HG02938 (cell line): Measurements from ENCODE around the gene CSMD2.
A peak's percentile ranks its signal among the peaks of the same experiment; 100 is the strongest.

Experiments used
- ATAC-seq: cut with Tn5 transposase; IDR thresholded peaks from one replicate; pipeline ENCODE4 v1.9.1; 2021; ENCODE audit warnings: mild to moderate bottlenecking, moderate library complexity; ENCODE audit not compliant: unreplicated experiment

CSMD2 gene

DNA sequence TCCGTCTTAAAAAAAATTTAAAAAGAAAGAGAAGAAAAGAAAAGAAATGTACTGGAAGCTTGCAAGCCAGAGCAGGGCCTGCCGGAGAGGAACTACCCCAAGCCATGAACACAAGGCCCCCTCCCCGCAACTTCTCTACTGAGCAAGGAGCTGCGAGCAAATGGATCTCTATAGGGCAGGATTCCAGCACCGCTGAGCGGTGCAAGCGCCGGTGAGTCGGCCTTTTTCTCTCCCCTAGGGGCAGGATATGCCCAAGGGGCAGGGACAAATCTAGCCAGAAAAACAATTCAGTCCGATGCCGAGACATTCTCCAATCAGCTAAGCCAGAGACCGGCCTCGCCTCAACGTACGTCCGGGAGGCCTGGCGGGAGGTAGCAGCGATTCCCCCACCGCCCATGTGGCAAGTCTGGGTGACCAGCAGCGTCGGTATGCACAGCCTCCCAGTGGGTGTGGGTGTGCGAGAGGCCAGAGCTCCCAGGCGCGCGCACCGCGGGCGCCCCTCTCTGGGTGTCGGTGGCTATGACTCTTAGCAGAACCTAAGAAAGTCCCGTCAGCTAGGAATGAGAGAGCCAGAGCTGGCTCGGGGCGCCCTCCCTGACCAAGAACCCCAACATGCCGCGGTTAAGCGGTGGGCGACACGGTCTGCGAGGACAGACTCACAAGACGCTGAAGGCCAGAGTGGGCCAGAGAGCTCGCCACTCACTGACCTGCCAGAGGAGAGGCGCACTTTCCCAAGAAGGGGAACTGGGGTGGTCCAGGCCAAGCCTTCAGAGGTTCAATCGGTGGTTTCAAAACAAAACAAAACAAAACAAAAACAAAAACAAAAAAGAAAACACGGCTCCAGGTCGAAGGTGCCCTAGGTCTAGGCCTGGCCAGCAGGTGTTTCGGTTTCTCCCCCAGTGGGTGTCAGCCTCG is 1.9 kb downstream of the CSMD2 start:
- ATAC-seq, result peak; percentile 78

DNA sequence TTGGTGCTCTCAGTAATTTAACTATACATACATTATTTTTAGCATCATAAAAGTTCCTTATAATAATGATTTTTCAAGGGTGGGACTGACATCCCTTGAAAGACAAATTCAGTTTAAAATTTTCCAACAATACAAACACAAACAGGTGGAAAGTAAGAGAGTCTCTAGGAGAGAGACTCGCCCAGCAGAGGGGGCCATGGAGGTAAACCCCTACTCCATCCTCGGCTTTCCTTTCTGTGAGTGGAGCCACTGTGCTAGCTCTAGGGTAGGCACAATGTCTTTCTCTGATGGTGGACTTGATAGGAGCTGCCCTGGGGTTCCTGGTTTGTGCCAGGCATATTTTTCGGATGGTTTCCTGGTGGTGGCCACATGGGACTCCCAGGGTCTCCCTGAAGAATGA is 8.3 kb downstream of the CSMD2 start:
- no peak for ATAC-seq

DNA sequence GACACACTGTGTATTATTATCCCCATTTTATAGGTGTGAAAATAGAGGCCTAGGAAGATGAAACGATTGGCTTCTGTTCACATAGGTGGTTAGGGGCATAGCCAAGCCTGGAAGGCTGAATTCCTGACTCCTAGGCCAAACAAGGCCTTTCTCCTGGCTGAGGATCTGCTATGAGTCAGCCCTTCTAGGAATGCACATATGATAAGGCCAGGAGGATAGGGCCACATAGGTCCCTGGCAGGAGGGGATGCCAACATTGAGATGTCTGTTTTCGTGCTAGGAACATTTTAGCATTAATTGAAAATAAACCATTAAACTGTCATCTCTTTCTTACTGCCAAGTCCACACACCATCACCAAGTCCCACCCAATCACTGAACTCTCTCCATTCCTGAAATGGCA is 9.2 kb downstream of the CSMD2 start:
- no peak for ATAC-seq

DNA sequence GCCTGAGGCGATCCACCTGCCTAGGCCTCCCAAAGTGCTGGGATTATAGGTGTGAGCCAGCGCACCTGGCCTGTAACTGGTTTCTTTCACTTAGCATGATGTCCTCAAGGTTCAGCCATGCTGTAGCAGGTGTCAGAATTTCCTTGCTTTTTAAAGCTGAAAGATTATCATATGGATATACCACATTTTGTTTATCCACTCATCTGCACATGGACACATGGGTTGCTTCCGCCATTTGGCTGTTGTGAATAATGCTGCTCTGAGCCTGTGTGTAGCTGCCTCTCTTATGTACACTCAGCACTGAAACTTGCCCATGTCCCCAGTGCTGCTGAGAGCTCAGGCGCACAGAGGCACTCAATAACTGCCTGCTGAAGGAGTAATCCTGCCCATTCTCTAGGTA is 11.8 kb downstream of the CSMD2 start:
- no peak for ATAC-seq

DNA sequence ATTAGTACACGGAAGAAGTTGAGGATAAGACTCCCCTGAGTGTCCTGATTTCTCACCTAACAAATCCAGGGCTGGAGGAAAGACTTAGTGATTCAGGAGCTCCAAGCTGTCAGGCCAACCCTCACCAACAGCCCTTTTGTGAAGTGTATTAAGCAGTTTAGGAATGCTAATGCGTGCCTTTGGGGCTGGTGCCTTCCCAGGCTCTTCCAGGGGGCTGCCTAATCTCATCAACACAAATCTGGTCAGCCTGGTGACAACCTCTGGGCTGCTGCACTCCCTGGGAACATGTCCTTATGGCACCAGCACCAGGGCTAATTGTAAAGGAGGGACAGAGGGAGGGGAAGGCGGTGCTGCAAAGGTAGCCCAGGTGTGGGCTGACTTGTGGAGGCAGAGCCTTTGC is 15.5 kb downstream of the CSMD2 start:
- ATAC-seq, result no peak

DNA sequence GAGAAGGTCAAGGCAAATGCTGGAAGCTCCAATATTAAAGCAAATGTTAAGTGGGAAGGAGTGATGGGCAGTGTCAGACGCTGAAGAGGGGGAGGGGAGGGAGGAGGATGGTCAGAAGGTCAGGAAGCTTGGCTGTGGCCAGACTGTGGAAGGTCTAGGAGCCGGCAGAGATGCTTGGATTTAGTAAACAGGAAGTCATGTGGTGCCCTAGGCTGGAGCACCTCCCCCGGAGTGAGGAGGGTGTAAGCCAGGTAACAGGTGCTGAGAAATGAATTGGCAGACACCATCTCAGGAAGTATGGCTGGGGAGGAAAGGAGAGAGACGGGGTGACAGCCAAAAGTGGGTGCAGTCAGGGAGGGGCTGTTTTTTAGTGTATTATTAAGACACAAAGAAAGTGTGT is 17.7 kb downstream of the CSMD2 start:
- no peak for ATAC-seq

DNA sequence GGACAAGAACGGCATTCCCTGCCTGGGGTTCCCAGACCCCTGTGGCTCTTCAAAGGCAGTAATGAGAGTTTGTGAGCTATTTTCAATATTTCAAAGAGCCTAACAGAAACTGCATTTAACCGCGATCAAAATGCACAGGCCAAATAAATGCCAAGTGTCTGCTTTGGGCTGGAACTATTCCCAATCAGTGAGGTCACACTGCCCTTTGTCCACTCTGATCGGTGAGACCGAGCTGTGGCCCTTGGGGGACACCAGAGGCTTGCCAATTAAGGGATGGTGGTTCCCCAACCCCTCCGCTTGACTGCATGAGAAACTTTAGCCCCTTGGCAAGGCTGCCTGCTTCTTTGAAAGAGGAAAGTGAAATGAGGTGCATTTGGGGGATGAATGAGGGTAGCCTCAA is 20.3 kb downstream of the CSMD2 start:
- ATAC-seq, result no peak

DNA sequence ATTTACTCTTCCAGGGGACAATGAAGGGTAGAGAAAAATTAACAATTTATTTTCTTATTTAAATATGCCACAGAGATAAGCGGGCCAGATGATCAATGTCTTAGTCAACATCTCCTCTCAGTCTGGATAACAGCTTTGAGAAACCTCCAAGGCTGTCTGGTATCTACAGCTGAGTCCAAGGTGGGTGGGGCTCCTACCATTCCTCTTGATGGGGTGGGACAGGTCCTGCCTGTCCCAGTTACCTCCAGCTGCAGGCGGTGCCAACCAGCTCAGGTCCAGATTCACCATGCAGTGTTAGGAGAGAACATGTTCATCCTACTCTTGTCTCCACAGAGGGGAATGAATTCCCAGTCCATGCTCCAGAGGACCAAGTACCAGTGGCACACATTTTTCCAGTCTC is 21.1 kb downstream of the CSMD2 start:
- no peak for ATAC-seq

DNA sequence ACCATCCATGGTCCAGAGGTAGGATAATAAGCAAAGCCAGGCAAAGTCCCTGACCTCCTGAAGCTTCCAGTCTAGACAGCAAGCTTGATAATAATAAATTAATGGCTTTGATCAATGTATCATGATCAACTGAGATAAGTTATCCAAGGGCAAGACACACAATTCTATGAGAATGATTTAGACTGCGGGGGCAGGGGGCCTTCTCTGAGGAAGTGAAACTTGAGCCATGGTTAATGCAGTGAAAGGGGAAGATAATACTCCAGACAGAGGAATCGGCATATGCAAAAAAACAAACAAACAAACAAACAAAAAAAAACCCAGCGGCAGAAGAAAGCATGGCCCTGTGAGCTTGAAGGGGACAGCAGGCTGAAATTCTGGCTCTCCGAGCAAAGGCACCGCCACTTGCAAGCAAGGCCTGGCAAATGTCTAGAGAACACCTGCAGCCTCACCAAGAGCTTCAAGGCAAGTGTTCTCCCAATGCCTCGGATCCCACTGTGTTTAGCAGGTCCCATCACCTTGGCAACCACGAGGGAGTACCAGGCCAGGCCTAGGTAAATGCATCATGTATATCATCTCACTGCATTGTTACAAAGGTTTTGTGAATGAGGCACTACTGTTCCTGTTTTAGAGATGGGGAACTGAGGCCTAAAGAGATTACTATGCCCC is 24.9 kb downstream of the CSMD2 start:
- no peak for ATAC-seq

DNA sequence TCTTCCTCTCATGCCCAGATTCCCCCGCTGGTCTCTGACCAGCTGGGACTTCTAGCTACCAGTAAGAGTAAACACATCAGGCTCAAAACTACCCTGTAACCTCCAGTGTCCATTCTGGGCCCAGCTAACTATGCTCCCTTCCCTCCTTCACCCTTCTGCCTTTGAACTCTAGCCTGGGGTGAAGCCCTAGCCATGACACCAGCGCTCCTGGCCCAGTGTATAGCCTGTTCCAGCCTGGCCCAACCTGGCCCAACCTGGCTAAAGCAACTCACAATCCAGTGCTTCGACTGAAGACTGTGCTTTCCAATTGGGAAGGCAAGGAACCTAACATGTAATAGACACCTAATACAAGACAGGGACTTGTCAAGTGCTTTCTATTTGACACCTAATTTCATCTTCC is 27.6 kb downstream of the CSMD2 start:
- no peak for ATAC-seq

DNA sequence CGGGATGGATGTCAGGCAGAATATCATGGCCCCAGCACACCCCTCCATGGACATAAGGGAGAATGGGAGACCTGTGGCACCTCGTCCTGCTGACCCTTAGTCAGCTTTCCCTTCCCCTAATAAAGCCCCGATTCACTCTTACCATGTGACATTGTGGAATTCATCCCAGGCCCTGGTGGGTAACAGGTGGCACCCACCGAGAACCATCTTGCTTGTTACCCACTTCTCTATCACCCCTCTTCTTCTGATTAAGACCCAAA is 32.9 kb downstream of the CSMD2 start:
- no peak for ATAC-seq

DNA sequence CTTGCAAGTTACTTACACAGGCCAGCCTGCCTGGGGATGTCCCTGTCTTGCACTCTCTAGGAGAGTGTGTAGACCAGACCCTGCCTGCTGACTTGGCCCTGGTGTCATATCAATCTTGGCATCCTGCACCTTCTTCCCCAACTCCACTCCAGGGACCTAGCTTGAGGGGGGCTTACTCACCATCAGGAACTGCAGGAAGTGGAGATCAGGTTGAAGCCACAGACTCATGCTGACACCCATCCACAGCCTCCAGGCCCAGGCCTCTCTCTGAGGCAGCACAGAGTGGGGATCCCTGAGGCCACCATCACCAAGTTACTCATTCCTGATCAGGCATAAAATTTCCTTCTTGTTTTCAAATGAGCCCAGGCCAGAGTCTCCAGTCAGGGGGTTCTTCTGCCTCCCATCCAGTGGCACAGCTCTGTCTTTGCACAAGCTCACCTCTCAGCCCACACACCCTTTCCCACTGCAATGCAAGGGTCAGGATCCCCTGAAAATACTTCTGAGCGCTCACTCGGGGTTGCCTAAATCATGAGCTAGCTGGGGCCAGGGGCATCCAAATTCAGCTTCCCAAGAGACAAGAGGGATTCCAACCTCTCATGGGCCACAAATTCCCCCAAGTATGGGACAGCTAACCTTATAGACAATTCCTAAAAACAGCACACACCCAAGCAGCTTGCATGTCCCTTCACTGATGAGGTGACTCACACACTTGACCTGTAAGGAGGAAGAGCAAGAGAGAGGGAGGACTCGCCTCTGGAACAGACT is 33.5 kb downstream of the CSMD2 start:
- no peak for ATAC-seq

DNA sequence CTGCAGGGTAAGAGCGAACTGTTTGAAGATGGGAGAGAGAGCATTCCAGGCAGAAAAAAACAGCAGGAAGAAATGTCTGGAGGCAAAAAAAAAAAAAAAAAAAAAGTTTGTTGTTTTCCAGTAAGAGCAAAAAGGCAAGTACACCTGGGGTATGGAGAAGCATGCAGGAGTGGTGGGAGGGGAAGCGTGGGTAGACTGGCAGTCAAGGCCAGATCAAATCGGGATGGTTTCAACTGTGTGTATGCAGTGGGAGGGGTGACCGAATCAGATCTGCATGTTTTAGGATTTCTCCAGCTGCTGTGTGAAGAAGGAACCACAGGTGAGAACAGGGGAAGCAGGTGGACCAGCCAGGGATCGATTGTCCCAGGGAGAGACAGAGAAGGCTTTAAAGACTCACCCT is 34.7 kb downstream of the CSMD2 start:
- ATAC-seq, result no peak

DNA sequence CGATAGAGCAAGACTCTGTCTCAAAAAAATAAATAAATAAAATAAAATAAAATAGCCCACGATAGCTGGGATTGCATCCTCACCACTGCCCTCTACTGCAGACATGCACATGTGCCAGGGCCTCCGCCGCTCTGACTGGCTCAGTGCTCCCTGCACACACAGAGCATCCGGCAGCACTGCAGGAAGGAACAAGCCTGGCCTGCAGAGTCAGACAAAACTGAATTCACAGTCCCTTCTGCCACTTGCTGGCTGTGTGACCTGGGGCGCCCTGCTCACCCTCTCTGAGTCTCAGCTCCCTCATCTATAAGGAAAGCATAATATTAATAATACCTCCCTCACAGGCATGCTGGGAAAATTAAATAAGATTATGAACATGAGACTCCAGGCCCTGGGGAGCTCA is 35.4 kb downstream of the CSMD2 start:
- no peak for ATAC-seq

DNA sequence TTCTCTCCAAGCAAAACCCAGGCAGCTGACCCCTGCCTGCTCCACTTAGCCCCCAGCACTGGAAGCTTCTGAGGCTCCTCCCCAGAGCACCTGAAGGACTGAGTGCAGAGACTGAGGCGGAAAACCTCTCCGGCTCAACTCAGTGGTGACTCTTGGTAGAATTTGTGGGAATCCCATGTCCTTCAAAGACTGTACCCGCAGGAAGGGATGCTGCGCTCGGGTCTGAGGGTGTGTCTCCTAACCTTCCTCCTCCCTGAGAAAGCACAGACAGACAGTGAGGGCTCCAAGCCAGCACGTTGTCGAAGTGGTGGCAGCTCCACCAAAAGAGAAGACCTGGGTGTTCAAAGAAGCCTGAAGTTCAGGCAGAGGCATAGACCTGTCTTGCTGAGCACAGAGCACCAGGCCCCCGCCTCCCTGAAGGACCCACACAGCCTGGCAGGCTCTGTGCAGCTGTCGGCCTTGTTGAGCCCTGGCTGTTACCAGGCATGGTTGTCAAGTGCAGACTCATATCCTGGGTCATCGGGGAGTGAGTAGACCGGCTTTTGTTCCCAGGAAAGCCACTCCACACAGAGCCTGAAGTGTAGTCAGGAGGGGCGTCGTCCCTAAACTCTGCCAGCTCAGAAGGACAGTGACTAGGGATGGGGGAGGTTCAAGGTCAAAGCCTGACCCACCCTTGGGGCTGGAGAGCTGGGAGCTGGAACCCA is 36.7 kb downstream of the CSMD2 start:
- ATAC-seq, result no peak

DNA sequence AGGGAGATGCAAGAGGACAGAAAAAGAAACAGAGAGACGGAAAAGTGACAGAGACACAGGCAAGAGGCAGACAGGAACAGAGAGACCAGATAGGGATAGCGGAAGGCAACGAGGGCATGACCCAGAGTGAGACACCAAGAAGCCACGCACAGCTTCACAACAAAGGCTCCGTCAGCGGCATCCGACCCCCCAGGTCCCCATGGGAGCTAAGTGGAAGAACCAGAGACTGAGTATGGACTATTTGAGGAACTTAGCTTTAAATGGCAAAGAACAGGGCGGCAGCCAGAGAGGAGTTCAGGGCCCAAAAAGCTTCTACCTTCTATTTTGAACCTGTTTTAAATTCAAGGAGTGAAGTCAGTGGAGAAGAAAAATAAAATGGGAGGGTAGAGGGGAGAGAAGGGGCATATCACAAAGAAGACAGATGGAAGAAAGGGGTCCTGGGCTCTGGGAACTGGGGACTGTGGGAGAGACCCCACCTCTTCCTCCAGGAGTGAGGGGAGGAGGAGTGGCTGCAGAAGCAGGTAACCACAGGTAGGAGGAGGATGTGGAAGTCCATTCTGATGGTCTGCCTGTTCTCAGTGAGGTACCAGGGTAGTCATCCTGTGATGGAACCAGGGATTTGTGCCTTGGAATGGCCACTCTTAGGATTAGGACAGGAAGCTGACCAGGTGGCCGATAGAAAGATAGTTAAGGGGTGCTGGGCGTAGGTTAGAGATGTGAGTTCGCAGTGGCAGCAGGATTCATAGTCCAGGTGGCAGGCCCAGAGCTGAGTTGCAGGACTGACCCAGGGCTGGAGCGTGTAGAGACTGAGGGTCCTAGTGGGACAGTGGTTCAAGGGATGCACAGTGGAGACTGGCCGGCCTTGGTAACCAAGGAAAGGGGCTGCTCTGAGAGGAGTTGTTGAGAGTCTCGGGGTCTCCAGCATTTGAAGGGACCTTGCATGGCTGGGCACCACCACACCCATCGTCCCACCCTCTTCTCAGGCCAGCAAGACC is 37.7 kb downstream of the CSMD2 start:
- ATAC-seq, result no peak

DNA sequence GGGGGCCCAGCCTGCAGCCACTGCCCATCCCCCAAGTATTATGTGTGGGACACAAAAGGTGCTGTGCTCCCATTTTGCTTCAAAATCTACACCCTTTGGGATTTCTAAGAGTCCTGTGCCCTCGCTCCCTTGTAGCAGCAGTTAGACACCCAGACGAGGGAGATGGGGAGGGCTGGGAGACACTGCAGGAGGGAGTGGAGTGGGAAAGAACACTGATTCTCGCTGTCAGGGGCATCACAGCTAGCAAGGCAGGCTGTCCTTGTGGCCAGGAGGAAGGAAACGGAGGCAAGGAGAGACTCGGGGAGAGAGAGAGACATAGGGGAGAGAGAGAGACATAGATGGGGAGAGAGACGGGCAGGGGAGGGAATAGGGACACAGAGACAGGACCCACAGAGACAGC is 38.5 kb downstream of the CSMD2 start:
- ATAC-seq, result no peak

DNA sequence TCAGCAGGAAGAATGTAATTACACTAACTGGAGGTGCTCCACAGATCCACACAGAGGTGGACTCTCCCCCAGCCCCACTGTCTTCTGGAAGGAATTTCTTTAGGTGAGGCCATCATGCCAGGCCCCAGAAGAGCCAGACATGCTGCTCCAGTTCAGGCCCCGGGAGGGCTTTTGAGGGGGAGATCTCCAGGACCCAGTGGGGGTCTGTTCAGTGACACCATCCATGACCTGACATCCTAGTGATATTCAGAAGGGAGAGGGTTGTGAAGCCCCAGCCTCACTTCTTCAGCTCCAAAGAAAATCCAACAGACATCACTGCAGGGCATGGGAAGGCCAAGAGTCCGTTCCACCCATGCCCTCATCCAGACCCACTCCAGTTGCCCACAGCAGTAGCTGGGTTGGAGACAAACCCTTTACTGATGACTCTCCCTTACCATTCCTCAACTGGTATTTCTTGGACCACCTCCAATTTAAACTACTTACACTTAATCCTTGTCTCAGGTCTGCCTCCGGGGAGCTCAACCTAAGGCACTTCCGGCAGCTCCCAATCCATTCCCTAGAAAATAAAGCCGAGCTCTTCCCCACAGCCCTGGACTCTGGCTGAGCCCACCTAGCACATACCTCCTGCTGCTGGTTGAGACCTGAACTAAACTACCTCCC is 39.2 kb downstream of the CSMD2 start:
- no peak for ATAC-seq

DNA sequence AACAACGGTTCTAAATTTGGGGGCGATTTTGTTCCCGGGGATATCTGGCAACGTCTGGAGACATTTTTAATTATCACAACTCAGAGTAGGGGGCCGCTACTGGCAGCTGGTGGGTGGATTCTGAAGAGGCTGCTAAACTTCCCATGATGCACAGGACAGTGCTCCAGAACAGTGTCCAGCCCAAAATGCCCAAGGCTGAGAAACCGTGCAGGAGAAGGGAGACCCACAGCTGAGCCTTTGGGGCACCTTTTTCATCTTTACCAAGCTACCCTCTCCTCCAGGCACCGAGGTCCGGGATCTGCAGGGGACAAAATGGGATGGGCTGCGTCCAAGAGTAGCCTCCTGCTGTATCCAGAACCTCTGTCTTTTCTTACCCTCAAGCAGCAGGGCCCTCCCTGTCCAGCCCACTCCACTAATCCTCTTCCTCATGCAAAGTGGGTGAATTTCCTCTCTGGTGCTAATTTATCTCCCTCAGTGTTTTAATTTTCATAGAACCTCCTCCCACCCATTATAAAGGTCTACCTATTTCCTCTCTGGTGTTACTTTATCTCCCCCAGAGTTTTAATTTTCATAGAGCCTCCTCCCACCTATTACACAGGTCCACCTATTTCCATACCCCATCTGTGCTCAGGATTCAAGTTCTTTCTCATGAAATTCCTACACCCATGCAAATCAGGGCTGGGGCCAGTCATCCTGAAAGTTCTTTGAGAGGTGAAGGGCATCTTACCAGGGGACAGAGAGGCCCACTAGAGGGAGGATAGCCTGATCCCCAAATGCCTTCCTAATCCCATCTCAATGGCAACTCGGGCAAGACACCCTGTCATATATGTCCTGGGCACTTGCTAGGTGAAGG is 42.7 kb downstream of the CSMD2 start:
- ATAC-seq, result no peak
